Calu3 (cell line): ENCODE results near the gene CYTH2. TPM values are rescaled to one million over a fixed set of nuclear protein-coding genes. Genes with fewer than 3 reads are reported as not detected.

ENCODE experiments used
- BruUV-seq: library from RNA; stranded (reverse); fragments of 400-500 nt; replicated peaks from 2 replicates; lab custom pipeline; 2021; lab: Mats Ljungman, UMichigan
- CTCF ChIA-PET: fragments of 300-600 bp; sonication (Branson Sonifier 250); formaldehyde crosslinking; loops from one replicate; lab custom pipeline; 2022; ENCODE audit warnings: antibody characterized with exemption; lab: Charles Lee
- DNase-seq: peaks from one replicate; pipeline ENCODE4 v3.0.0; 2022
- H3K27ac Mint-ChIP-seq: one replicate; pipeline ENCODE4 v1.8.0; 2022; ENCODE audit warnings: mixed read lengths; ENCODE audit not compliant: unreplicated experiment
- H3K27me3 Mint-ChIP-seq: one replicate; pipeline ENCODE4 v1.8.0; 2022; ENCODE audit warnings: mixed read lengths; ENCODE audit not compliant: unreplicated experiment
- H3K36me3 Mint-ChIP-seq: one replicate; pipeline ENCODE4 v1.8.0; 2022; ENCODE audit warnings: mild to moderate bottlenecking, moderate library complexity, mixed read lengths; ENCODE audit not compliant: insufficient read depth, unreplicated experiment
- H3K4me1 Mint-ChIP-seq: one replicate; pipeline ENCODE4 v1.8.0; 2022; ENCODE audit warnings: mild to moderate bottlenecking, low read depth, mixed read lengths; ENCODE audit not compliant: unreplicated experiment
- H3K4me3 Mint-ChIP-seq: one replicate; pipeline ENCODE4 v1.8.0; 2022; ENCODE audit warnings: mild to moderate bottlenecking, low read depth, moderate library complexity, mixed read lengths; ENCODE audit not compliant: unreplicated experiment
- H3K9me3 Mint-ChIP-seq: one replicate; pipeline ENCODE4 v1.8.0; 2022; ENCODE audit warnings: low read depth, mixed read lengths; ENCODE audit not compliant: unreplicated experiment
- CTCF ChIP-seq: fragments of 200-600 bp; IDR thresholded peaks from one replicate; pipeline ENCODE4 v1.8.0; 2022; ENCODE audit warnings: antibody characterized with exemption; ENCODE audit not compliant: unreplicated experiment
- intact Hi-C: fragments of 100-400 bp; cut with micrococcal nuclease; formaldehyde crosslinking; loops from one replicate; pipeline ENCODE4 v1.10.0; 2022; ENCODE audit not compliant: unreplicated experiment
- total RNA-seq: library from RNA; stranded (reverse); gene quantifications from 2 replicates; pipeline ENCODE4 v1.2.3, GENCODE V29; 2022

The CYTH2 gene
- total RNA-seq, 1 experiment from 2014 or later: 109 TPM

GRCh38 chr19:48530066-48530720 is 61.0 kb downstream of the CYTH2 start:
- intact Hi-C loops: no loop called here
- no peak for DNase-seq
- no TSS peak for BruUV-seq
- Mint-ChIP-seq H3K27me3 (peaks cover 29% of the 10 kb centered on the region), H3K4me3 (no peak overlapping the region), H3K27ac (no peak overlapping the region), H3K4me1 (no peaks in the 10 kb centered on the region), H3K9me3 (no peaks in the 10 kb centered on the region), H3K36me3 (no peaks in the 10 kb centered on the region)
- CTCF ChIA-PET: interaction anchor here (0.6 to 0.7 kb wide), 3 partner anchors 22 to 1436 kb away, joined by 3 to 4 read pairs (median 4); no protein-coding TSS in a partner anchor
- no peak for TF ChIP-seq CTCF

- no peaks in the 10 kb centered on the region for H3K36me3 Mint-ChIP-seq
- no peak overlapping the region for H3K27ac Mint-ChIP-seq
- H3K9me3 Mint-ChIP-seq: no peaks in the 10 kb centered on the region
- no peaks in the 10 kb centered on the region for H3K4me1 Mint-ChIP-seq
- H3K4me3 Mint-ChIP-seq: no peak overlapping the region
- CTCF ChIA-PET: interaction anchor here (0.6 to 0.7 kb wide), 2 partner anchors 22 to 53 kb away, joined by 4 read pairs; no protein-coding TSS in a partner anchor
- TF ChIP-seq CTCF: no peak
- intact Hi-C loops: no loop called here
- BruUV-seq: no TSS peak
- DNase-seq: no peak
- H3K27me3 Mint-ChIP-seq: peaks cover 29% of the 10 kb centered on the region
Measured at GRCh38 chr19:48530770-48531169, 61.6 kb downstream of the CYTH2 start.

Other genes starting within 250 kb of the CYTH2 start
- 32.3 and 34.0 TPM in 2 replicates for gene CARD8, start 213.5 kb upstream of the CYTH2 start, total RNA-seq
- gene ZNF114, start 199.3 kb upstream of the CYTH2 start, total RNA-seq: 0.69 and 0.78 TPM in 2 replicates
- gene EMP3, start 143.8 kb upstream of the CYTH2 start, total RNA-seq: 27.5 and 29.5 TPM in 2 replicates
- 10.4 and 14.8 TPM in 2 replicates for gene TMEM143, start 105.4 kb upstream of the CYTH2 start, total RNA-seq
- not detected in 2 replicates for gene SYNGR4, start 105.0 kb upstream of the CYTH2 start, total RNA-seq
- 185 and 194 TPM in 2 replicates for gene KDELR1, start 77.8 kb upstream of the CYTH2 start, total RNA-seq
- 0.15 TPM in 1 of 2 replicates, not detected in the other for gene GRIN2D, start 75.7 kb upstream of the CYTH2 start, total RNA-seq
- gene GRWD1, start 23.4 kb upstream of the CYTH2 start, total RNA-seq: 75.0 and 76.7 TPM in 2 replicates
- 9.6 and 9.9 TPM in 2 replicates for gene KCNJ14, start 13.8 kb upstream of the CYTH2 start, total RNA-seq
- 1.0 and 2.4 TPM in 2 replicates for gene LMTK3, start 42.5 kb downstream of the CYTH2 start, total RNA-seq
- 0.64 TPM in 1 of 2 replicates, not detected in the other for gene SULT2B1, start 82.8 kb downstream of the CYTH2 start, total RNA-seq
- not detected in 2 replicates for gene SPACA4, start 137.4 kb downstream of the CYTH2 start, total RNA-seq
- gene FAM83E, start 145.7 kb downstream of the CYTH2 start, total RNA-seq: 8.2 and 13.3 TPM in 2 replicates
- 1,224 and 1,339 TPM in 2 replicates for gene RPL18, start 149.8 kb downstream of the CYTH2 start, total RNA-seq
- gene SPHK2, start 150.1 kb downstream of the CYTH2 start, total RNA-seq: 20.5 and 24.2 TPM in 2 replicates
- gene DBP, start 168.0 kb downstream of the CYTH2 start, total RNA-seq: 4.3 and 4.9 TPM in 2 replicates
- 2.1 and 5.1 TPM in 2 replicates for gene CA11, start 176.8 kb downstream of the CYTH2 start, total RNA-seq
- 0.57 and 0.66 TPM in 2 replicates for gene NTN5, start 203.6 kb downstream of the CYTH2 start, total RNA-seq
- 8.7 and 10.4 TPM in 2 replicates for gene FUT2, start 226.6 kb downstream of the CYTH2 start, total RNA-seq